NCI-H748 treated with DMSO at 0.1 percent for 48 hours (cell line): ENCODE data around the gene KRT28.
"Not testable (repeated sequence)": the region's sequence is repeated elsewhere in the genome, so short reads cannot be mapped to it uniquely, and the experiment has no call there.

ENCODE experiments used
- DNase-seq: peaks from one replicate; lab custom pipeline; 2025; lab: John Stamatoyannopoulos, UW

Gene KRT28

DNA sequence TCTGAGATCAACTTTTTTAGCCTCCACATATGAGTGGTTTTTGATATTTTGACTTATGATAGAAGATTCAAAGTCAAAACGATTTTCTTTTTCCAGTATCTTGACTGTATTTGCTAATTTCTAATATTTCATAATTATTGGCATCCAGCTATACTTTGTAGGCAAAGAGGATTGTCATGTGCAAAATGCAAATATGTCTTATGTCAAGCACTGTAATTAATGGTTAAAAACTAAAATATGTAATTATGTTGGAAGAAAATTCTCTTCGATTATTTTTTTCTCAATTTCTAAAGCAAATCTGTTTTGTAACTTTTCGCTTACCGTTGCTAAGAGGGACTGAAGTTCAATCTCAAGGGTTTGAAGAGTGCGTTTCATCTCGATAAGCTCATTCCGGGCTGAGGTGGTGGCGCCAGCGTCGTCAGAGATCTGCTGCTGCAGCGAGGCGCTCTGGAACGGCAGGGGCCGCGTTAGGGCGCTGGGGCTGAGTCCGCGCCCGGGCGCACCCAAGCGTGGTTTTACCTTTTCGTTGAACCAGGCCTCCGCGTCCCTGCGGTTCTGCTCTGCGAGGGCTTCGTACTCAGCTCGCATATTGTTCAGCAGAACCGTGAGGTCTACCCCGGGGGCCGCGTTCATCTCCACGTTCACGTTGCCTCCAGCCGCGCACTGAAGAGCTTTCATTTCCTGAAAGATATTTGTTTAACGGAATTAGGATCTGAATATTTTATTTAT, 20.4 kb downstream of the KRT28 start:
- DNase-seq, result peak; percentile 11

- DNase-seq, result no peak
These were observed 21.3 kb downstream of the KRT28 start for GRCh38 chr17:40778461-40778860.

- no peak for DNase-seq
These were observed 21.8 kb downstream of the KRT28 start for GRCh38 chr17:40777971-40778370.

GRCh38 chr17:40777459-40777858, 22.3 kb downstream of the KRT28 start:
- no peak for DNase-seq

- DNase-seq, result no peak
These were observed 23.8 kb downstream of the KRT28 start for GRCh38 chr17:40775945-40776344.

DNA sequence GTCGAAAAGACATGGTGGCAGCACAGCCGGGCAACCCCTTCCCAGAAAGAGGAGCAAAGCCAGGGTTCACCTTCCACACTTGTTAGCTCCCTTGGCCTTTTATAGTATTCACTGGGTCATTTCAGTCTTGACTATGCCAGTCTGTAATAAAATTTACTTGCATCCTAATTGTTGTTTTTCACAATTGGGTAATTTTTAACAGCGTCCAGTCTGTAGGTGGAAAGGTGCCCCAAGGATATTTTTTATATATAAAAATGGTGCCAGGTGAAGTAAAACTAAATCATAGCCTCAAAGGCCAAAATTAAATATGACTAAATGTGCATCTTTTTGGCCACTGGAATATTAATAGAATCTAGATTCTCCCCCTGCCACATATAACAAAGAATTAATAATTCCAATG, 27.7 kb downstream of the KRT28 start, which contains the start of gene KRT26:
TSS of gene KRT26 (minus strand) at position 101 of the 400 bp plus-strand sequence. CDS start at position 13, 88 bp downstream.
- no peak for DNase-seq

DNA sequence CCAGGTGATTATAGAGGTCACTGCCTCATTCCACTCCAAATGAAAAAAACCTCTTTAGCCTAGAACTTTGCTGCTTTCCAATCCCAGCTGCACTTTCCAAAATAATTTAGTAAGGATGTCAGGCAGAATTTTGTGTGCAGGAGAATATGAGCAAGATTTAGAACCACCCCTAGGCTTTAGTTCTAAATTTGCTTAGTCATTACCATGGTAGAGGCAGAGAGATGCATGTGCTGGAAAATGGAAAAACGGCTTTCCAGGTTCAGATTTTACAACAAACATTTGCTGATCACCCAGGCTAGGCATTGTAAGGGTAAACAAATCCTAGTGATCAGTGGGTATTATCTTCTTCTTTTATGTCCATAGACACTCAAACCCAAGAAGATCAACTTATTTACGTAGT, 34.1 kb downstream of the KRT28 start:
- DNase-seq, result no peak

DNA sequence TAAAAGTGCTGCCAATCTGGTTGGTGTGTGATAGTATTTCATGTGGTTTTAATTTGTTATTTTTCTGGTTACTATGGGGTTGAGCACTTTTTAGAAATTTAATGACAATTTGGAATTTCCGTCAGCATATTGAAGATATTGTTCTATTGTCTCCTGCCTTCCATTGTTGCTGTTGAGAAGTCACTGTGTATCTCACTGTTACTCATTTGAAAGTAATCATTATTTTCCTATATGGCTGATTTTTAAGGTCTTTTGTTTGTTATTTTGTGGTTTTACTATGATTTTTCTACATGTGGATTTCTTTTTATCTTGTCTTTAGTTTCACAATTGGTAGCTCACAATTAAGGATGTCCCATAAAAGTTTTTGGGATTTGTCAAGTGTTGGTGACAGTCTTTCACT, 36.0 kb downstream of the KRT28 start:
- DNase-seq, result no peak

DNA sequence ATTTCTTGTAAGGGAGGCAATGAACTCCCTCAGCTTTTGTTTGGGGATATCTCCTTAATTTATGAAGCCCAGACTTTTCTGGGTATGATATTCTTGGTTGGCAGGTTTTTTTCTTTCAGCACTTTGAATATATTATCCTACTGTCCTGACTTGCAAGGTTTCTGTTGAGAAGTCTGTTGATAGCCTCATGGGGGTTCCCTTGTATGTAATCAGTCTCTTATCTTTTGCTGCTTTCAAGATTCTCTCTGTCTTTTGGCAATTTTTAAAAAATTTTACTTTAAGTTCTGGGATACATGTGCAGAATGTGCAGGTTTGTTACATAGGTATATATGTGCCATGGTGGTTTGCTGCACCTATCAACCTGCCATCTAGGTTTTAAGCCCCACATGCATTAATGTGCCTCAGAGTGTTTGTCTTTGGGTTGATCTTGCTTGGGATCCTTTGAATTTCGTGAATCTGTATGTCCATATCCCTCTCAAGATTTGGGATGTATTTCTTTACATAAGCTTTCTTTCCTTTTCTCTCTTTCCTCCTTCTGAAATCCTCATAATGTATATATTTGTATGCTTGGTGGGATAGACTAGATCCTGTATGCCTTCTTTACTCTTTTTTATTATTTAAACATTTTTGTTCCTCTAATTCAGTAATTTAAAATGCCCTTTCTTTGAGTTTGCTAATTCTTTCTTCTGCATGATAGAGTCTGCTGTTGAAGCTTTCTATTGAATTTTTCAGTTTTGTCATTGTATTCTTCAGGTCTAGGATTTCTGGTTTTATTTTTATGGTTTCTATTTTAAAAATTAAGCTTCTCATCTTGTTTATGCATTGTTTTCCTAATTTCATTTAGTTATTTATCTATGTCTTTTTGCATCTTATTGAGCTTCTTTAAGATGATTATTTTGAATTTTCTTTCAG, 39.4 kb downstream of the KRT28 start:
- no peak for DNase-seq

GRCh38 chr17:40755231-40755630, 44.5 kb downstream of the KRT28 start, which contains the start of gene KRT25:
Gene KRT25 (minus strand): TSS chr17:40755331. CDS start chr17:40755271, 60 bp downstream.
- DNase-seq, result no peak

DNA sequence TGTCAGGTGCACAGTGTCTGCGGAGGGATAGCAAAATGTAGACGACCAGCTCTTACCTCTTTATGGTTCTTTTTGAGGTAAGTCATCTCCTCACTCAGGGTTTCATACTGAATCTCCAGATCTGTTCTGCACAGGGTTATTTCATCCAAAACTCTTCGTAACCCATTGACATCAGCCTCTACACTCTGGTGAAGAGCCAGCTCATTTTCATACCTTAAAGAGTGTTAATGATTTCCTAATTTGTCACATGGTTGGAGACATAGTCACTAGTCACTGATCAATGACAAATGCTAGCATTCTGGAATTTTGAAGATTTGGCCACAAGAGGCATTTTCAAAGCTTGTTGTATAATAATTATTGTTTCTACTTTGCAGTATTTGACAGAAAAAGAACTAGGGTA, 46.0 kb downstream of the KRT28 start:
- DNase-seq, result no peak

DNA sequence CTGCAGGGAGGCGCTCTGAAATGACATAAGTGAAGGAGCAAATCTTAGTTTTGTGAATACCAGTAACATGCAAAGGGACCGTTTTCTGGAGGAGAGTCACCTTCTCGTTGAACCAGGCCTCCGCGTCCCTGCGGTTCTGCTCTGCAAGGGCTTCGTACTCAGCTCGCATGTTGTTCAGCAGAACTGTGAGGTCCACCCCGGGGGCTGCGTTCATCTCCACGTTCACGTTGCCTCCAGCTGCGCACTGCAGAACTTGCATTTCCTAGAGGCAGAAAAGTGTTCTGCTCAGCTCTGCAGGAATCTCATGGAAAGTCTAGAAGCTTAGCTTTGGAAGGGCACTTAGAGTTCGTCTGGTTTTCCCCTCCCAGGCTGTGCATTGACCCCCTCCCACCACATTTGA, 48.7 kb downstream of the KRT28 start:
- no peak for DNase-seq

DNA sequence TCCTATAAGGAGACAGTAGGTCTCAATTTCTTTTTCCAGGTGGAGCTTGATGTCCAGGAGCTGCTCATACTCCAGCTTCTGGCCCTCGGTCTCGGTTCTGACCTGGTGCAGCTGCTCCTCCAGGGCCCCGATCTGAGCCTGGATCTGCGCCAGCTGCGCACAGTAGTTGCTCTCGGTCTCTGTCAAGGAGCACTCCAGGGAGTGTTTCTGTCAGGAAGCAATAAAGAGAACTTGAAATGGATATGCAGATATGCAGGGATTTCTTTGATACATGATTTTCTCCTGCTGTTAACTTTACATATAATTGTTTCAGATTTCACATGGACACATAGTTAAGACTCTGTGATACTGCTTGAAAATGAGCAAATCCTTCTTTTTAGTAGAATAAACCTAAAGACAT, 49.4 kb downstream of the KRT28 start:
- no peak for DNase-seq

- not testable (repeated sequence) for DNase-seq
These were observed 51.1 kb downstream of the KRT28 start for GRCh38 chr17:40748666-40749065.
